ENCODE data around the gene MAP3K10.

- TF ChIP-seq, protein P1, sequence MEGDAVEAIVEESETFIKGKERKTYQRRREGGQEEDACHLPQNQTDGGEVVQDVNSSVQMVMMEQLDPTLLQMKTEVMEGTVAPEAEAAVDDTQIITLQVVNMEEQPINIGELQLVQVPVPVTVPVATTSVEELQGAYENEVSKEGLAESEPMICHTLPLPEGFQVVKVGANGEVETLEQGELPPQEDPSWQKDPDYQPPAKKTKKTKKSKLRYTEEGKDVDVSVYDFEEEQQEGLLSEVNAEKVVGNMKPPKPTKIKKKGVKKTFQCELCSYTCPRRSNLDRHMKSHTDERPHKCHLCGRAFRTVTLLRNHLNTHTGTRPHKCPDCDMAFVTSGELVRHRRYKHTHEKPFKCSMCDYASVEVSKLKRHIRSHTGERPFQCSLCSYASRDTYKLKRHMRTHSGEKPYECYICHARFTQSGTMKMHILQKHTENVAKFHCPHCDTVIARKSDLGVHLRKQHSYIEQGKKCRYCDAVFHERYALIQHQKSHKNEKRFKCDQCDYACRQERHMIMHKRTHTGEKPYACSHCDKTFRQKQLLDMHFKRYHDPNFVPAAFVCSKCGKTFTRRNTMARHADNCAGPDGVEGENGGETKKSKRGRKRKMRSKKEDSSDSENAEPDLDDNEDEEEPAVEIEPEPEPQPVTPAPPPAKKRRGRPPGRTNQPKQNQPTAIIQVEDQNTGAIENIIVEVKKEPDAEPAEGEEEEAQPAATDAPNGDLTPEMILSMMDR (IDR thresholded peaks at IDR 0.05), result no peak
- TF ChIP-seq POLR2A (IDR thresholded peaks at IDR 0.05), result no peak
Measured at GRCh38 chr19:40223135-40223822, 32.1 kb downstream of the MAP3K10 start.
